ENCODE results near the gene TM4SF20. TPM values are rescaled to one million over a fixed set of nuclear protein-coding genes. Genes with fewer than 3 reads are reported as not detected.

The TM4SF20 gene
- total RNA-seq, 2 donors from 2014 or later: 4.2 to 34.9 TPM

DNA sequence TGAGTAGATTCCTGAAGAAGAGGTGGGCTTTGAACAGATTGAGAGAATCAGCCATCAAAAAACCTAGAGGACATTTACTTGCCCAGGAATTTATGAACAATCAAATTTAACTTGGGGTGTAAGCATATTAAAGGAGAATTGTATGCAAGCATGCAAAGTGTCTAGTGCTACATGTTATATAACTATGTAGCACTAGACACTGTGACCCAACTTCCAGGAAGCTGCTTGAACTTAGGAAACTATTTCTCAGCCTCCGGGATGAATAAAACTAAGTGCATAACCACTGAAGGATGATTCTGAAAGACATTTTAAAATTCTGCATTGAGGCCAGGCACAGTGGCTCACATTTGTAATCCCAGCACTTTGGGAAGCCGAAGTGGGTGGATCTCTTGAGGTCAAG, 41.7 kb downstream of the TM4SF20 start:
- Histone ChIP-seq H3K27ac (no peak overlapping the region), H3K9me3 (no peaks in the 10 kb centered on the region), H3K36me3 (no peaks in the 10 kb centered on the region), H3K4me3 (no peak overlapping the region), H3K27me3 (no peaks in the 10 kb centered on the region), H3K4me1 (no peaks in the 10 kb centered on the region), H3K9ac (ENCODE audit: low read depth in 2 of 2, low read length in 2 of 2) (no peak overlapping the region)
- no peak for TF ChIP-seq CTCF (IDR thresholded peaks at IDR 0.05)
- intact Hi-C loops (cut with DNase I): no loop called here
- no peak for DNase-seq

DNA sequence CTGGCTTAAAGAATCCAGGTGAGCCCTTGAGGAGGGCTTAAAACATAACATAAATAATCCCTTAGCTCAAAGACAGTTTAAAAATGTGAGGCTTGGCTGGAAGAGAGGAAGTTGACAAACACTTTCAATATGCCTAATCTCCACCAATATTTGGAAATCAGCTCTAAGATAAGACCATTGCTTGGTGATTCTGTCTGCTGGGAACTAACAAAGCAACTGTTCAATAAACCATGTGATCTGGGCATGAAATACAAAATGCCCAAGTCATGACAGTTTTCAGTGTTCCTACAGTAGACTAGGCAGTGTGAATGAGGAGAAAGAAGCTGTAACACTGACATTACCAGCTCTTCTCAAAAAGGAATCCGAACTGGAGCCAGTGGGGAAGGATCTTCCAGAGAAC, 43.4 kb downstream of the TM4SF20 start:
- no peaks in the 10 kb centered on the region for H3K36me3 ChIP-seq

GRCh38 chr2:227326783-227327182, 52.3 kb downstream of the TM4SF20 start:
- DNase-seq: no peak
- peaks cover 6% of the 10 kb centered on the region for H3K4me1 ChIP-seq
- intact Hi-C loops (cut with DNase I): no loop called here
- H3K9me3 ChIP-seq: no peaks in the 10 kb centered on the region
- no peaks in the 10 kb centered on the region for H3K36me3 ChIP-seq
- H3K9ac ChIP-seq (ENCODE audit: low read depth in 2 of 2, low read length in 2 of 2): no peak overlapping the region
- no peak overlapping the region for H3K4me3 ChIP-seq
- no peak overlapping the region for H3K27ac ChIP-seq
- no peaks in the 10 kb centered on the region for H3K27me3 ChIP-seq
- no peak for TF ChIP-seq CTCF (IDR thresholded peaks at IDR 0.05)

More for the DNA sequence above, 43.4 kb downstream of the TM4SF20 start:
- Histone ChIP-seq H3K4me3 (no peak overlapping the region), H3K4me1 (no peaks in the 10 kb centered on the region), H3K27ac (no peak overlapping the region), H3K9me3 (no peaks in the 10 kb centered on the region), H3K9ac (ENCODE audit: low read depth in 2 of 2, low read length in 2 of 2) (no peak overlapping the region), H3K27me3 (no peaks in the 10 kb centered on the region)
- TF ChIP-seq CTCF (IDR thresholded peaks at IDR 0.05): no peak
- intact Hi-C loops (cut with DNase I): no loop called here
- DNase-seq: no peak

DNA sequence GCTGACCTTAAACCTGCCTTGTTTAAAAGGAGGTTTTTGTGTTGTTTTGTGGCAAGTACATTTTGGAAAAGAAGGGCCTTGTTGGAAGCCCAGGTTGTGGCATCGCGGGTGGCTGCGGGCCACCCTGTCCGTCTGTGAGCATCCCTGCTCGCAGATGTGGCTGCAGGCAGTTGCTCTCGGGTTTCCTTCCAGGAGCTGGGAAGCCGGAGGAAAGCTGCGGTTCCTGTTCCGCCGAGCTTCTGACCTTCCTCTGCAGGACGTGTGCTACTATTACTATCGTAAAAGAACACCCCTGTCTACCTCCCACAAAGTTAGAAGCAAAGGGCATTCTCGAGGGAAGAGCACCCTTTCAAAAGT, 53.3 kb downstream of the TM4SF20 start:
- intact Hi-C loops (cut with DNase I): no loop called here
- DNase-seq: peak; percentile 70
- TF ChIP-seq CTCF (IDR thresholded peaks at IDR 0.05): no peak
- no peaks in the 10 kb centered on the region for H3K9me3 ChIP-seq
- H3K4me3 ChIP-seq: peak overlapping the region; percentile 94
- H3K27ac ChIP-seq: peak overlapping the region; percentile 85
- H3K27me3 ChIP-seq: no peaks in the 10 kb centered on the region
- H3K36me3 ChIP-seq: no peaks in the 10 kb centered on the region
- H3K4me1 ChIP-seq: peaks cover 6% of the 10 kb centered on the region
- H3K9ac ChIP-seq (ENCODE audit: low read depth in 2 of 2, low read length in 2 of 2): peak overlapping the region; percentile 92 to 94

DNA sequence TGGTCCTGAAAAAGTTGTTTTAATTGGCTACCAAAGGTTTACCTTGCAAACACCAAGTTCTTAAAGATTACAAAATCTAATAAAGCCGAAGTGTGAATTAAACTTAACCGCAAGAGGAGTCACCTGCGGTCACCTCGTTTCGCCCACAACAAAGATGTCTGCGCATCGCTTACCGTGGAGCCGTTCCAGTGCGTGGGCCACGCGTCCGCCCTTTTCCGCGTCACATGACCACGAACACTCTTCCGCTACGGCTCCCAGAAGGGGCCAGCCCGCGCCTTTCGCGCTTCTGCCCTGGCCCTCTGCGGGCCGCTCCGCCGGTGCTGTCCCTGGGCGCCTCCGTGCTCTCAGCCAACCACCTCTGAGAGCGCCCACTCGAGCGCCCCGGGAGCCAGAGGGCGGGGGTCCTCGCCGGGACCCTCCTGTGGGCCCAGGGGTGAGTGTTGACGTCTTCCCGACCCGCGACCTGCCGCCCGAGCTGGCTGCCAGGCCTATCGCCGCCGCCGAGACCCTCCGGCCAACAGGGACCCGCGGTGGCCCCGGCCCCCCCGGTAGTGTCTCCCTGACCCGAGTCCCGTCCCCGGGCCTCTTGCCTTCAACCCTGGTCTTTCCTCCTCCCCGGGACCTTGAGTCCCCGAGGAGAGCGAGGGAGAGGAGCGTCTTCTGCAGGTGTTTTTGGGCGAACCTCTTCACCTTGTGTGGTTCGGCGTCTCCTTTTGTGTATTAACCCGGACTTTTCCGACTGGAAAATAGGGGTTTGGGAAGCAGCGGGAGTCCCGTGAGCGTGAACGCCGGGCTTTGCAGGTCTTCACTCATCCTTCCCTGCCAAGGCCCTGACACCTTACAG, 53.9 kb downstream of the TM4SF20 start, which contains the start of gene MFF:
TSS of gene MFF (plus strand) at position 257 of the 844 bp plus-strand sequence. CDS start 5,415 bp downstream, outside the sequence.
- H3K27ac ChIP-seq: peak within 1 kb of the TSS; percentile 85
- TF ChIP-seq CTCF (IDR thresholded peaks at IDR 0.05): no peak
- H3K4me1 ChIP-seq: peaks cover 6% of the 10 kb centered on the region
- no peaks in the 10 kb centered on the region for H3K36me3 ChIP-seq
- peak within 1 kb of the TSS; percentile 92 to 94 for H3K9ac ChIP-seq (ENCODE audit: low read depth in 2 of 2, low read length in 2 of 2)
- DNase-seq: peak; percentile 95
- no peaks in the 10 kb centered on the region for H3K9me3 ChIP-seq
- intact Hi-C loops (cut with DNase I): no loop called here
- peak within 1 kb of the TSS; percentile 94 for H3K4me3 ChIP-seq
- no peaks in the 10 kb centered on the region for H3K27me3 ChIP-seq
